Kasumi-1 (cell line): ENCODE measurements around the gene CHAT.

ENCODE experiments used
- DNase-seq, 2 experiments: peaks; one replicate each; lab custom pipeline; 2025; lab: John Stamatoyannopoulos, UW

CHAT gene

DNA sequence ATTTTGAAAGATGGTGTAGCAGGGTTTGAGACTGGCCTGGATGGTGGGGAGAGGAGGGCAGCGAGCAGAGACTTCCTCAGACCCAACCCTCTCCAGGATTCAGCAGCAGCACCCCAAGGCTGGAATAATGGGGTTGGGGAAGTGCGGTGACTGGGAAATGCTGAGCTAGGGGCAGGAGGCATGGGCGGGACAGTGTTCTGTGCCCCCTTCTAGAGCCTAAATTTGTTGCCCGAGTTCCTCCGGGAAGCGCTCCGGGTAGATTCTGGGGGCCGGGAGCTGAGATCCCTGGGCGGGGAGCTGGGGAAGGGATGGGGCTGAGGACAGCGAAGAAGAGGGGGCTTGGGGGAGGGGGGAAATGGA, at the start of gene CHAT:
Gene CHAT (plus strand): TSS at position 156 of the 360 bp plus-strand sequence. CDS start 153 bp downstream, at position 309.
- no peak for DNase-seq

DNA sequence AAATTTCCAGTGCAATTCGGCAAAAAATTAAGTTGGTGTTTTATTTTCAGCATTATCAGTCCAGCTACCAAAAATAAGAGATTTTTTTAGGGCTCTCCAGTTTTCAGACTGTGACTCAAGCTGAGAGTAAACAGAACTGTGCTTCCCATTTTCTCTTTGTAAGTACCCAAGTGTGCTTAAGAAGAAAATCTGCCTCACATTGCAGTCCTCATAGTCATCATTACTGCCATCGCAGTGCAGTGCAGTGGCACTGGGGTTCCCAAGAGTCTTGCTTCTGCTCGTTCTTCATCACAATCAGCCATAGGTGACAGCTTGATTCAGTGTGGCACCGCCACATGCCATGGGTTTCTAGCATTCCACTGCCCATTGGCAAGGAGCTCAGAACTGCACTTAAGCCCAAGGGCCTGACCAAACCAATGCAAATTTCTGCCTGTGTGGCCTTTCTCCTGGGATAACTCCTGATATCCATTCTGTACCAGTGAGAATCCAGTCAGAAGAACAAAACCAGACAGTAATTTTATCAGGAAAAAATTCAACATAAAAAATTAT, 49.3 kb upstream of the CHAT start:
- no peak for DNase-seq

DNA sequence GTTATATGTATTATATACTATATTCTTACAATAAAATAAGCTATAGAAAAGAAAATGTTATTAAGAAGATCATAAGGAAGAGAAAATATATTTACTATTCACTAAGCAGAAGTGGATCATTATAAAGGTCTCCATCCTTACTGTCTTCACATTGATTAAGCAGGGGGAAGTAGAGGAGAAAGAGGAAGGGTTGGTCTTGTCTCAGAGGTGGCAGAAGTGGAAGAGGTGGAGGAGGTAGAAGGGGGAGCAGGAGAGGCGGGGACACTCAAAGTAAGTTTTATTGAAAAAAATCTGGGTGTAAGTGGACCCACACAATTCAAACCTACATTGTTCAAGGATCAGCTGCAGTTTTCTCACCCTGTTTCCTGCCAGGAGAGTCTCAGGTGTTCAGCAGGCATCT, 46.0 kb upstream of the CHAT start:
- DNase-seq = peak in 1 of 2 experiments; percentile 4

DNA sequence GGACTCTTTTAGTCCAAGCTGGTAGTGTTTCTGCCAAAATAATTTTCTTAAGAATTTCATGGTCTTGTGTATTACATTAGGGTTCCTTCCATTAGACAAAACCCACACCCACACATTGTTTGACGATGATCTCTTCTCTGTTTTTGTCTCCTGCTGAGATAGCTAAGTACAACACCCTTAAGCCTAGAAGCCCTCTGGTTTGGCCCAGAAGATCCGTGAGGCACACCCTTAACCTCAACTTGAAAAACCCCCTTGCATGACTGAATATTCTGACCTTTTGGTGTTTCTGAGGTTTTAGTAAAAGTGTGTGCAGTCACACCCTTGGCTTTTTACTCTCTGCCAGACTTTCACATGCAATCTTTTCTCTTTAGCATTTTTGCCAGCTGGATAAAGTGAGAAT, 45.6 kb upstream of the CHAT start:
- no peak for DNase-seq

DNA sequence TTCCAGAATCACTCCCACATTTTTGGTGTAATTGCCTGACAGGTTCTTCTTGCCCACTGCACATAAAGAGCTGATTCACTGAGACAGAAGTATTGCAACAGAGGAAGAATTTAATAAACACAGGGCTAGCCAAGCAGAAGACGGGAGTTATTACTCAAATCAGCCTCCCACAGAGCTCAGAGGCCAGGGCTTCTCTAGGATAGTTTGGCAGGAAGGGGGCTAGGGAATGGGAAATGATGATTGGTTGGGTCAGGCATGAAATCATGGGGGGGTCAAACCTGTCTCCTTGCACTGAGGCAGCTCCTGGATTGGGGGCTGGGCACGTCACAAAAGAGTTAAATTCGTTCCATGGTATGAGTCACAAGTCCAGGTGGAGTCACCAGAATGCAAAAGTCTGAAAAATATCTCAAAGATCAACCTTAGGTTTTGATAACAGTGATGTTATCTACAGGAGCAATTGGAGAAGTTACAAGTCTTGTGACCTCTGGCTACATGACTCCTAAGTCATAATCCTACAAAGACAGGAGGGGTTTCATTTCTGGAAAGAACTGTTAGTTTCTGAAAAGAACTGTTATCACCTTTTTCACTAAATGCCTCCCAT, 44.7 kb upstream of the CHAT start:
- no peak for DNase-seq

DNA sequence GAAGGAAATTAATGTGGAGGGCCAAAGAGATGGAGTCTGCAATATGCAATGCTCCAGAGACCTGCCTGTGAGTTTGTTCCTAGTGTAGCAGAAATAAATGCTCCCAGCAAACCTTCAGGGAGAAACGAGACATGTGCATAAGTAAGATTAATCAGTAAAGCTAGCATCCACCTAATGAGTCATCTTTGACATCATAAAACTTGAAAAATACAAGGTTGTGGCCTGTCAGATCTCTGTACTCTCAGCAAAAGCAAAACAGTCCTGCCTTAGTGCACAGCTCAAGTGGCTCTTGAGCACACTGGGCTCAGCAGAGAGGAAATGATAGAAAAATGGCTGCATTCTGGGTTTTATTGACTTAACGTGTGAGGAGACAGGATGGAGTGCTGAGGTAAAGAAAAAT, 42.4 kb upstream of the CHAT start:
- no peak for DNase-seq

DNA sequence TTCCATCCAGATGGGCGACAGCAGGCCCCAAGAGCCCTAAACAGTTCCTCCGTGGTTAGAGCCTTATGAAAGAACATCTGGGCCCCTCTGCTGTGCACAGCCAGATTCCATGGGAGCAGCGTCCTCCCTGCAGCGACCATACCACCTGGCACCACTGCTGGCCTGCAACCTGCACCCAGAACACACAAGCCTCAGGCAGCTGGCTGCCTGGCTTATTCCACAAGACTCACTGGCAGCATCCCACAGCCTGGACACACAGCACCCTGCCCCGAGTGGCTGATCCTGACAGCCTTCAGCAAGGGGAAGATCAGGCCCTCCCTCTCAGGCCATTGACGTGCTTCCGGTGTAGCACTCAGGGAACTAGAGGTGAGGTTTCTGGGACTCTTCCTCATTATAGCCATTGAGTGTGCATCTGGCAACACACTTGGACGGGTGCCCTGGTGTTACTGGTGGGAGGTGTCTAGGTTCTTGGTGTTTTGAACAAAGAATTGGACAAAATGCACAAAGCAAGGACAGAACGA, 41.2 kb upstream of the CHAT start:
- no peak for DNase-seq

DNA sequence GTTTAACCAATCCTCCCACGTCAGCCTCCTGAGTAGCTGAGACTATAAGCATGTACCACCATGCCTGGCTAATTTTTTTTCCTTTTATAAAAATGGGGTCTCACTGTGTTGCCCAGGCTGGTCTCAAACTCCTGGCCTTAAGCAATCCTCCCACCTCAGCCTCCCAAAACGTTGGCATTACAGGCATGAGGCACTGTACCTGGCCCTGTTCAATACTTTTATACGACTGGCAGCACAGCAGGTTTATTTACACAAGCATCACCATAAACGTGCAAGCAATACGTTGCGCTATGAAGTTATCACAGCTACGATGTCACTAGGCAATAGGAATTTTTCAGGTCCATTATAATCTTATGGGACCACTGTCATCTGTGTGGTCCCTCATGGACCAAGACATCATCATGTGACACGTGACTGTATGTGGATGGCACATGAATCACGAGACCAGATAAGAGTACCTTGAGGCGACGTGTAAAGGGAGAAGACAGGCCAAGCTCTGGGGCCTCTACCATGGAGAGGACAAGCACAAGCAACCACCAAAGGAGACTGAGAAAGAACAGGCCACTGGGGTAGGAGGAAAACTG, 38.3 kb upstream of the CHAT start:
- no peak for DNase-seq

DNA sequence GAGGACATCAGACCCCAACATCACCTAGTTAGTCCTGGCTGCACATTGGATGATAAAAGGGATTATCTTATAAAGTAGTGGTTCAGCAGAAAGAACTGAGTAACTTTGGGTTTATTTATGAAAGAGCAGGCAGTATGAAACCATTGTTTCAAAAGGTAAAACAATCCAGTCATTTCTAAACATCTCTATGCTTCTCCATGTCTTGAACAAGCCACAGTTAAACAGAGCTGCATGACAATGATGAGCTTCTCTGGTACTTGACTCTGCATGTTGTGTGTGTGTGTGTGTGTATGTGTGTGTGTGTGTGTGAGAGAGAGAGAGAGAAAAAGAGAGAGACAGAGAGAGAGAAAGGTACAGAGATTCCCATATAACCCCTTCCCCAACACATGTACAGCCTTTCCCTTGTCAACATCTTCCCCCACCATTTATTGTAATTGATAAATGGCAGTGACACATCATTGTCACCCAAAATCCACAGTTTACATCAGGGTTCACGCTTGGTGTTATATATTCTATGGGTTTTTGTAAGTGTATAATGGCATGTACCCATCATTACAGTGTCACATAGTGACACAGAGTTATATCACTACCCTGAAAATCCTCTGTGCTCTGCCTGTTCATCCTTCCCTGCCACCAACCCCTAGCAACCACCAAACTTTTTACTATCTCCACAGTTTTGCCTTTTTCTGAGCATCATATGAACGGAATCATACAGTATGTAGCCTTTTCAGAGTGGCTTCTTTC, 36.5 kb upstream of the CHAT start:
- DNase-seq = no peak

DNA sequence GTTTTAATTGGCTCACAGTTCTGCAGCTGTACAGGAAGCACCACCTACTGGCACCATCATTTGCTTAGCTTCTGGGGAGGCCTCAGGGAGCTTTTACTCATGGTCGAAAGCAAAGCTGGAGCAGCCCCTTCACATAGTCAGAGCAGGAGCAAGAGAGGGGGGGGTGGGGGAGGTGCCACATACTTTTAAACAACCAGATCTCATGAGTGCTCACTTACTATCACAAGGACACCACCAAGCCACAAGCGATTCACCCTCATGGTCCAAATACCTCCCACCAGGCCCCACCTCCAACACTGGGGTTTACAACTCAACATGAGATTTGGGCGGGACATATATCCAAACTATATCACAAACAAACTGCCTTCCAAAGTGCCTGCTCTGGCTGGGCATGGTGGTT, 35.4 kb upstream of the CHAT start:
- DNase-seq = no peak

DNA sequence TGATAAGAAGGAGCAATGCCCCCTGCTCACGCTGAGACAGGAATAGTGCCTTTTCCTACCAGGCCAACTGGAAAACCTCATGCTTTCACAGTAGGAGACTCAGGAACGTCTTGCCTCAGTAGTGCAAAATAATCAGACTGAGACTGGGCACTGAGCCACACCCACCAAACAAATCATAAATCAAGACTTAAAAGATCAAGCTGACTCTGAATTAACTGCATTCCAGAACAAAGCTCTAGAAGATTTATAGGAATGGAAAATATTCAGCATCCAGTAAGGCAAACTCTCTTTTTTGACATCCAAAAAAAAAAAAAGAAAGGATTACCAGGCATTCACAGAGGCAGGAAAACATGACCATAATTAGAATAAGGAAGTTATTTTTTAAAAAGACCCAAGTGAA, 34.2 kb upstream of the CHAT start:
- DNase-seq = no peak

DNA sequence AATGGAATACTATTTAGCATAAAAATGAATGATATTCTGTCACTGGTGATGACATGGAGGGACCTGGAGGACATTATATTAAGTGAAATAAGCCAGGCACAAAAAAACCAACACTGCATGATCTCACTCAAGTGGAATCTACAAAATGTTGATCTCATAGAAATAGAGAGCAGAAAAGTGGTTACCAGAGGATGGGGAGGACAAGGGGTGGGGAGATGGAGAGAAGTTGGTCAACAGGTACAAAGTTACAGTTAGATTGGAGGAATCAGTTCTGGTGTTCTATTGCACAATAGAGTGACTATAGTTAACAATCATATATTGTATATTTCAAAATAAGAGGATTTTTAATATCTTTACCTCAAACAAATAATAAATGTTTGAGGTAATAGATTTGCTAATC, 28.4 kb upstream of the CHAT start:
- no peak for DNase-seq

DNA sequence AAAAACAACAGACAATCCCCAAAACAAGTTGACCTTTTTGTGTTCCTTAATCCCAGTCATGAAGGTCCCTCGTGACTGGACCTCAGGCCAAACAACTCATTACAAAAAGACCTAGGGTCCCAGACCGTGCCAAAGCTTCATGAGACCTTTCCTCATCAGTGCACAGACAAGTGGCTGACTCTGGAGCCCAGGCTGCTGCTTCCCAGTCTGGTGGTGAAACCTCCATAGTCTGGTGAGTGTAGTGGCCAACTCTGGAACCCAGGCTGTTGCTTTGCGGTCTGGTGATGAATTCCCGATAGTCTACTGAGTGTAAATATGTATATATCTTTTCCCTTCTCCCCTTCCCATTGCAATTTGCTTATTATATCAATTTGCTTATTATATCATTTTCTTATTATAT, 25.9 kb upstream of the CHAT start:
- no peak for DNase-seq

DNA sequence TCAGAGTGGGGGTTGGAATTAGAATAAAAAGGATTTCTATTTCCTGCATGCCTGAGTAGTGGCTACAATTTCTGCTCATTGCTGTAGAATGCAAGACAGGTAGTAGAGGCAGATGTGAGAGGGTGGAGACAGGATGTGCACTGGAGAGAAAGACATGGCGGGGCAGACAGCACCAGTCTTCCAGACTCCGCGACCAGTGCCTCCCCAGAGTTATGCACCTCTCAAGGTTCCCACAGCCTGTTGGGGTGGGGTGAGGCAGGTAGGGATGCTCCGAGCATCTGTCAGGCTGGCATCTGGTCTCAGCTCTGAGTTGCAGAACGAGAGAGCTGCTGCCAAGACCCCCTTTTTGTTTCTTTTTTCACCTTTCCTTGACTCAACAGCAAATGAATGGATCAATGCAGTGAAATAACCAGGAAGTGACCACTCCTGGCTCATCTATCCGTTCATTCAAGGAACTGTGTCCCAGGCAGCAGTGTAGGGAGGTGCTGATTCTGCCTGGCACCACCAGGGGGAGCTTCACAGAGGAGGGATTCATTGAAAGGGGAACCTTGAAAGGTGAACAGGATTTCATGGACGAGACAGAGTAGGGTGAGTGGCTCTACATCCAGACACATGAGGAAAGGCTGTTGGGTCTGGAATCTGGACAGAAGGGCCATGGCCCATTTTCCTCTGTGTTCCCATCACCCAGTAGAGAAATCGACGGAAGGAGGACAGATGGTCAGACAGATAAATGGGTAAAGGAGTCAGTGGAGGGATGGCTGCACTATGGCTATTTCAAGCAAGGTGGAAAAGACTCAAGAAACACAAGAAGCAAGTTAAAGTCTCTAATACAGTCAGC, 20.9 kb upstream of the CHAT start:
- peak; percentile 85 to 88 for DNase-seq

DNA sequence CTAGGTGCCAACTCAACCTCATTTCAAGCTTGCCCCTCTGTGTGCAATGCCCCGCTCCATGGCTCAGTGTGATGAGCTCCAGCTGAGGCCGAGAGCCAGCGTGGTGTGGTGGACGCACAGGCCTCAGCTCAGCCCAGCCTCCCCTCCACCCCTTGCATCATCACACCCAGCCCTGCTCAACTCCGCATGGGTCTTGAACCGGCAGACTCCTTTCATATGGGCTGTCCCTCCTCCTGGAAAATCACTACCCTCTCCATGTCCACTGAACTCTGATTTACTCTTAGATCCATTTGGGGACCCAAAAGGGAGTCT, 20.3 kb upstream of the CHAT start:
- no peak for DNase-seq

DNA sequence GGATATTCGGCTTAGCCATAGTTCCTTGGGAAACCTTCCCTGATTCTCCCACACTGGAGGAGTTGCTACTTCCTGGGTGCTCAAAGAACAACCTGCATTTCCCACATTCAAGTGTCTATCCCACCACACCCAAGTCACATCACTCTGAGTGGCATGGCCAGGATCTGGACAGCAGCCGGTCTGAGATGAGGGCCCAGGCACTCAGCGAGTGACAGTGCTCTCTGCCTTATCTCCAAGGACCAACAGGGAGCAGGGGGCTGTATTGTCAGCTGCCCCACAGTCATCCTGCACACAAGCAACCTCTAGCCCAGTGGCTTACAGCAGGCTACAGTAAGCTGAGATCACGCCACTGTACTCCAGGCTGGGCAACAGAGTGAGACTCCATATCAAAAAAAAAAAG, 19.8 kb upstream of the CHAT start:
- DNase-seq = no peak

DNA sequence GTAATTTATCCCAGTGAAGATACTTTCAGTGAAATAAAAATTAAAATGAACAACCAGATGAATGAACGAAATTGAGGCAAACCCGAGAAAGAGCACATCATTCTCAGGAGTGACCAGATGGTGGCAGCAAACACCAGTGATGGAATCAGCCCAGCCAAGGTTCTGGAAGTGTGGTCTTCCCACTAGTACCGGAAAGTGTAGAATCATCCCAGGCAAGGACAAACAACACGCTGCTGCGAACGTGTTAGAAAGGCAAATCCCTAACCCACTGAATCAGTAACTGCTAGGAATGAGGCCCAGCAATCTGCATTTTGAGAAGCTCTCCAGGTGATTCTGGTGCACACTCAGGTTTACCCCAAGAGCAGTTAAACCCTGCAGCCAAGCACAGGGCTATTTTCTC, 19.2 kb upstream of the CHAT start:
- peak; percentile 78 to 84 for DNase-seq

DNA sequence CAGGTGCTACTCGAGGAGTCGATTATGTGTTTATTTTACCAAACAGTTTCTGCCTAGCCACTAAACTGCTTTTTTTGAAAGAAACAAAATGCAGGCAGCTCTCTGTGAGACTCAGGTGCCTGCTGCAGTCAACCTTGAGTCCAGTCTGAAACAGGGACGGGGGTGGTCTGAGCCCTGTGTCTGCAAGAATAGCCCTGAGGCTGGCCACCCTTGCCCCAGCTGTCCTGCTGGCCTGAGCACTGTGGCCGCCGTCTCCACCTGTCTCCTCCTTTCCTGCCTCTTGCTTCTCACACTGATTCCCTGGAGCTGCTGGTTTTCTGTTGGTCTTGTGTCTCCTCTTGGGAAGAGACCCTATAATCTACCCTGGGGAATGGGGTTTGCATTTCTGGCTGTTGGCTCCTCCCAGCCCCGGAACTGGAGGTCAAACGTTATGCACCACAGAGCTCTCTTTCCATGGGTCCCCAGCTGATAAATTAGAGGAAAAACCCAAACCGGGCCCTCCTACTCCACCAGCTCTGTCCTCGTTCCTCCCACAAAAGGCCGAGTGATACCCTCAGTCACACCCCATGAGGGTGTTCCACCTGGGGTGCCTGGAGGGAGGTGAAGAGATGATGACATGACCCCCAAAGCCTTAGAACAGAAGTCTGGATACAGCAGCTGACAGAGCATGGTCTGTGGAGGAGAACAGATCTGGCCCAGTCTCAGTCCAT, 18.7 kb upstream of the CHAT start:
- DNase-seq = no peak

DNA sequence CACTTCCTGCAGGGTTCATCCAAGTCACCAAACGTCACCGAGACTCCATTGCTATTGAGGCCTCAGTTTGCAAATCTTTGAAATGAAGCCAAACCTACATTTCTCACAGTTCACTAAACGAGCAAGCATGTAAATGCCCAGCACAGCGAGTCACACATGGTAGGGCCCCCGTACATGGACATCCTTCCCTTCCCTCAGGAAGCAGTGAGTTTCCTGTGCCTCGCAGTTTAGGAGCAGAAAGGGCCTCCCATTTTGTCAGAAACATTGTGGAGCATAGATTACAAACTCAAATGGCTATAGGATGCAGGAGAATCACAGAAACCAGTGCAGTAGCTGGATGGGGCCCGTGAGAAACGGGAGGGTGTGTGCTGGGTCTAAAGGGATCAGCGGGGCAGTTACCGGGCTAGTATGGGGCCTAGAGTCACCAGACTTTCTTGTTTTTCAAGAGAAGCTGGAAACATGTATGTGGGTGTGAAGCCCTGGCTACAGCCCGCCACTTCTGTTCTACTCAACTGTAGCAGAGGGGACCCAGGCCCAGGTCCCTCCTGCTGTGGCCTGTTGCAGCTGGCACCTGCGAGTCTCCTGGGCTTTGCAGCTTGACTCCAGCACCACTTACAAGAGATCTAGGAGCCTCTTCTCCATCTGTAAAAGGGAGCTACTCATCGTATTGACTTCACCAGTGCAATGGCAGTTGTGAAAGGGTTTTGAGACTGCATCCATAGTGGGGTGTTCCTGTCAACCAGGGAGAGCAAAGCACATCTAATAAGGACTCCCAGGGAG, 17.9 kb upstream of the CHAT start:
- DNase-seq = peak; percentile 32 to 43

DNA sequence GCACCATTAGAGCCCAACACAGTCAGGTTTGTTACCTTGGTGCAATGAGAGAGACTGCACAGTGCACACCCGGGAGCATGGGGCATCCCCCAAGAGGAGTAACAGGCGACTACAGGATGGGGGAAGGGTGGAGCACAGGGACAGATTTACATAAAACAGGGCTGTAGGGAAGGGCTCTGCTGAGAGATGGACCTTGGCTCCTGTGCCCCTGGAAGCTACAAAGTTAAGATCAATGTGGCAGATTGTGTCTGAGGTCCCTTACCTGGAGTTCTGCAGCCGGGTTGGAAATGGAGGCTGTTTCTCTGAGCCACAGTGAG, 17.4 kb upstream of the CHAT start:
- DNase-seq = no peak

DNA sequence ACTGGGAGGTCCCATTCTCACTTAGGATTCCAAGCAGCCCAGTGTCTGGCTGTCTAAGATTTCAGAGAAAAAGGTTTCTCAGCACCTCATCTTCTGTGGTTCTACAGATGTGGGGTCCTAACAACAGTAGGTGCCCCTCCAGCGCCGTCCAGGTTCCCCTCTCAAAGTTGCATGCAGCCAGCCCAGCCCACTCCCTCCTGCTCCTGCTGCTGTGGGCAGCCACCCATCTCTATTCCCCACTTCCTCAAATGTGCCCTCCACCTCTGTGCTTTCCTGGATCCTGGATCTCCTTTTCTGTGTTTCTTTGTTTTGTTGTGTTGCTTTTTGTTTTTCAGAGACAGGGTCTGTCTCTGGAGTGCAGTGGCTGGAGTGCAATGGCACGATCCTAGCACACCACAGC, 17.0 kb upstream of the CHAT start:
- no peak for DNase-seq
